Sigmoid colon (tissue), 7 donors: ENCODE data around the gene UBAP1L. TPM values are rescaled to one million over a fixed set of nuclear protein-coding genes. Genes with fewer than 3 reads are reported as not detected.

Experiments used
- DNase-seq: peaks from one replicate; pipeline ENCODE4 v3.0.0-alpha.2; 2019
- H3K27ac ChIP-seq, 4 donors: fragments of 200-600 bp; sonication (generic); one replicate each; pipeline ENCODE4 v1.5.1; 2016 to 2019; ENCODE audit warnings: mild to moderate bottlenecking in 1 of 4
- H3K27me3 ChIP-seq, 3 donors: fragments of 200-600 bp; sonication (generic); one replicate each; pipeline ENCODE4 v1.5.1; 2019; ENCODE audit warnings: mild to moderate bottlenecking in 1 of 3
- H3K36me3 ChIP-seq, 4 donors: fragments of 200-600 bp; sonication (generic); one replicate each; pipeline ENCODE4 v1.5.1; 2016 to 2019
- H3K4me1 ChIP-seq, 4 donors: fragments of 200-600 bp; sonication (generic); one replicate each; pipeline ENCODE4 v1.5.1; 2017 to 2019
- H3K4me3 ChIP-seq, 4 donors: fragments of 200-600 bp; sonication (generic); one replicate each; pipeline ENCODE4 v1.5.1; 2017 to 2019; ENCODE audit warnings: mild to moderate bottlenecking in 2 of 4, moderate library complexity in 1 of 4
- H3K9me3 ChIP-seq, 4 donors: fragments of 200-600 bp in 3 of 4; sonication (generic) in 3 of 4; one replicate each; pipeline versions ENCODE4 v1.5.1 to v1.6.1; 2013 to 2019
- EP300 ChIP-seq, 4 donors: sonication (generic); formaldehyde crosslinking; IDR thresholded peaks; one replicate each; pipeline ENCODE4 v1.6.1; 2017; ENCODE audit warnings: antibody characterized with exemption in 4 of 4
- POLR2A ChIP-seq, 2 donors: fragments of 450-650 bp; IDR thresholded peaks; one replicate each; pipeline ENCODE4 v1.6.1; 2016; ENCODE audit warnings: antibody characterized with exemption in 2 of 2, mild to moderate bottlenecking in 2 of 2, moderate library complexity in 2 of 2
- POLR2AphosphoS5 ChIP-seq, 4 donors: sonication (generic); formaldehyde crosslinking; IDR thresholded peaks; one replicate each; pipeline ENCODE4 v1.6.1; 2017; ENCODE audit warnings: antibody characterized with exemption in 4 of 4
- WGBS, 2 donors: extraction: QIAGEN DNeasy Blood & Tissue Kit; methylation state at CpG; one replicate each; pipeline ENCODE4 v1.1.7; 2013; 5-methylcytosine and 5-hydroxymethylcytosine counted together
- intact Hi-C: fragments of 100-400 bp; cut with DNase I; formaldehyde crosslinking; loops from one replicate; pipeline ENCODE4 v1.15.1; 2023
- polyA plus RNA-seq, 3 donors: library from polyadenylated mRNA; stranded (reverse); fragments of 200-250 nt; gene quantifications; one replicate each; pipeline ENCODE4 v1.2.3, GENCODE V29; 2013
- total RNA-seq, 4 donors: library from RNA; depleted of rRNA; stranded (reverse); fragments of >200 nt; gene quantifications; one replicate each; pipeline ENCODE4 v1.1.0, GENCODE V29; 2016
- TF ChIP-seq, protein P1 (sequence below), 4 experiments: fragments of 450-650 bp in 3 of 4; fragments of 200-600 bp in 1 of 4; IDR thresholded peaks; one replicate each; pipeline ENCODE4 v1.5.1; 2016 to 2019; ENCODE audit warnings: antibody characterized with exemption in 4 of 4, mild to moderate bottlenecking in 3 of 4, moderate library complexity in 2 of 4
- donor health status: healthy with polysubstance abuse.
- donor health status: Bipolar disorder and iron deficiency.
- donor health status: healthy.

The UBAP1L gene
- total and polyA plus RNA-seq, 7 donors, result 0.23 to 5.7 (median 4.0) TPM; not detected in 1

DNA sequence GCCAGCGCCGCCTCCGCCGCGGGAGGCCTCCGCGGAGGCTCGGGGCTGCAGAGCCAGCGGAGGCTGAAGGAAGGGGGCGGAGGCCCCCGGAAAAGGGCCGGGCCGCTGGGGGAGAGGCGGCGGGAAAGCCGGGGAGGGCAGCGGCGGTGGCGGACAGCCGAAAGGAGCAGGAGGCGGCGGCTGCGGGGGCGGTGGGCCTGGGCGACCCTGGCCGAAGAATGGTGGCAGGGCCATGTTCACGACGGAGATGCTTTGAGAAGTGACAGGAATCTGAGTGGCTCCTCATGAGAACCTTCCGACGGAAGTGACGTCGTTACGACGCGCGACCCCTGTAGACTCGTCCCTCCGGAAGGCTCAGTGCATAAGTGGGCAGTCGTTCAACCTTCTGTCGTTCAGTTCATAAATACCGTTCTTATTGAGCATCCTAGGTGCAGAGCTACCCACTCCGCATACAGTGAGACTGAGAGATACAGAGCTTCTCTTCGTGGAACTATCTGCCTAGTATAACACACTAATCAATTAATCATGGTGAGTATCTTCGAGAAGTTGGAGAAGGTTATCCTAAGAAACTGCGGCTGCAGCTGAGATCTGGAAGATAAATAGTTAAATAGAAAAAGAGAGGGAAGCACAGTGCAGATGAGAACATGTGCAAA, 18.7 kb upstream of the UBAP1L start, which contains the start of gene PDCD7:
PDCD7 (minus strand) TSS at position 261 of the 653 bp plus-strand sequence; CDS start at position 234, 27 bp downstream.
- Histone ChIP-seq H3K4me3 (peak within 1 kb of the TSS; percentile 80 to 97 (median 88)), H3K36me3 (peaks cover 4 to 15% (median 5%) of the 10 kb centered on the region in 4 donors), H3K9me3 (no peaks in the 10 kb centered on the region), H3K4me1 (peaks cover 0 to 32% (median 30%) of the 10 kb centered on the region in 4 donors), H3K27me3 (no peaks in the 10 kb centered on the region), H3K27ac (peak within 1 kb of the TSS; percentile 90 to 96 (median 90))
- 1% methylated on average over 45 of the region's 45 CpGs for WGBS, 2 donors
- intact Hi-C loops, result no loop called here
- TF ChIP-seq, protein P1, sequence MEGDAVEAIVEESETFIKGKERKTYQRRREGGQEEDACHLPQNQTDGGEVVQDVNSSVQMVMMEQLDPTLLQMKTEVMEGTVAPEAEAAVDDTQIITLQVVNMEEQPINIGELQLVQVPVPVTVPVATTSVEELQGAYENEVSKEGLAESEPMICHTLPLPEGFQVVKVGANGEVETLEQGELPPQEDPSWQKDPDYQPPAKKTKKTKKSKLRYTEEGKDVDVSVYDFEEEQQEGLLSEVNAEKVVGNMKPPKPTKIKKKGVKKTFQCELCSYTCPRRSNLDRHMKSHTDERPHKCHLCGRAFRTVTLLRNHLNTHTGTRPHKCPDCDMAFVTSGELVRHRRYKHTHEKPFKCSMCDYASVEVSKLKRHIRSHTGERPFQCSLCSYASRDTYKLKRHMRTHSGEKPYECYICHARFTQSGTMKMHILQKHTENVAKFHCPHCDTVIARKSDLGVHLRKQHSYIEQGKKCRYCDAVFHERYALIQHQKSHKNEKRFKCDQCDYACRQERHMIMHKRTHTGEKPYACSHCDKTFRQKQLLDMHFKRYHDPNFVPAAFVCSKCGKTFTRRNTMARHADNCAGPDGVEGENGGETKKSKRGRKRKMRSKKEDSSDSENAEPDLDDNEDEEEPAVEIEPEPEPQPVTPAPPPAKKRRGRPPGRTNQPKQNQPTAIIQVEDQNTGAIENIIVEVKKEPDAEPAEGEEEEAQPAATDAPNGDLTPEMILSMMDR (IDR thresholded peaks at IDR 0.05), result no peak
- TF ChIP-seq POLR2A (IDR thresholded peaks at IDR 0.05) (peak; percentile 48 to 64), EP300 (IDR thresholded peaks at IDR 0.05) (no peak), POLR2AphosphoS5 (IDR thresholded peaks at IDR 0.05) (peak; percentile 82 to 92 (median 89))
- DNase-seq, result peak; percentile 93

DNA sequence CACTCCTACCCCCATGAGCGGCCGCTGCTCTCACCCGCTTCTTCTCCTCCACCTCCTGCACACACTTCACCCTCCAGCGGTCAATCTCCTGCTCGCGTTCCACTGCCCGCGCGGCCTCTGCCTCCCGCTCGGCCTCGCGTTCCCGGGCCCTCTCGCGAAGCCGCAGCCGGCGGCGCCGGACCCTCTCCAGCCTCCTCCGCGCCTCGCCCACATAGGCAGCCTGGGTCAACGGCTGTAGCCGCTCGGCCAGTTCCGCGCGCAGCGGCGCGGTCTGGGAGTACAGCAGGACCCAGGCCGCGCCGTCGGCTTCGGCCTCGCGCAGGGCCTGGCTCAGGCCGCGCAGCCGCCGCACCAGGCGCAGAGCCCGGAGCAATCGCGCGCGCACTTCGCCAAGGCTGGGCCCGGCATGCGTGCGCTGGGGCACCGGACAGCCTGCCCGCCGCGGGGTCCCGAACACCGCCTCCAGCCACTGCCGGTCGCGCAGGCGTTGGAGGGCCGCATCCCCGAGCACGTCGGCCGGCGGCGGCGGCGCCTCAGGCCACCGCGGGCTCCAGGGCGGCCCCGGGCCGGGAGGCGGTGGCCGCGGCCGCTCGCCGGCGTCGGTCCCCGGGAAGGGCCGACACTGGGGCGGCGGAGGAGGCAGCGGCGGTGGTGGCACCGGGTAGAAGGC, 18.0 kb upstream of the UBAP1L start:
- Histone ChIP-seq H3K4me3 (peak overlapping the region; percentile 80 to 97 (median 88)), H3K4me1 (peaks cover 0 to 32% (median 30%) of the 10 kb centered on the region in 4 donors), H3K9me3 (no peaks in the 10 kb centered on the region), H3K36me3 (peaks cover 10 to 21% (median 12%) of the 10 kb centered on the region in 4 donors), H3K27me3 (no peaks in the 10 kb centered on the region), H3K27ac (peak overlapping the region; percentile 90 to 96 (median 90))
- 0% methylated on average over 93 of the region's 93 CpGs for WGBS, 2 donors
- no peak for DNase-seq
- intact Hi-C loops, result no loop called here
- TF ChIP-seq EP300 (IDR thresholded peaks at IDR 0.05) (no peak), POLR2A (IDR thresholded peaks at IDR 0.05) (no peak), POLR2AphosphoS5 (IDR thresholded peaks at IDR 0.05) (peak in 1 of 4 donors; percentile 14)

DNA sequence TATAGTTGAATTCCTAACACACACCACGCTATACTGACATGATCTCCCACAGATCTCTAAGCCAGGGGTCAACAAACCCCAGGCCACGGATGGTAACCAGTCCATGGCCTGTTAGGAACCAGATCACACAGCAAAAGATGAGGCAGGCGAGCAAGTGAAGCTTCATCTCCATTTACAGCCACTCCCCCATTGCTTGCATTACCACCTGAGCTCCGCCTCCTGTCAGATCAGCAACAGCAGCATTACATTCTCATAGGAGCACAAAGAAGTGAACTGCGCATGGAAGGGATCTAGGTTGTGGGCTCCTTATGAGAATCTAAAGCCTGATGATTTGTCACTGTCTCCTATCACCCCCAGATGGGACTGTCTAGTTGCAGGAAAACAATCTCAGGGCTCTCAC, 15.9 kb upstream of the UBAP1L start:
- 81 to 87% methylated on average over 5 of the region's 5 CpGs for WGBS, 2 donors
- Histone ChIP-seq H3K4me3 (no peak overlapping the region), H3K27ac (no peak overlapping the region), H3K36me3 (peaks cover 13 to 41% (median 16%) of the 10 kb centered on the region in 4 donors), H3K4me1 (peaks cover 0 to 32% (median 30%) of the 10 kb centered on the region in 4 donors), H3K27me3 (no peaks in the 10 kb centered on the region), H3K9me3 (no peaks in the 10 kb centered on the region)
- DNase-seq, result no peak
- intact Hi-C loops, result no loop called here
- no peak for TF ChIP-seq POLR2AphosphoS5 (IDR thresholded peaks at IDR 0.05)
- TF ChIP-seq, protein P1 (IDR thresholded peaks at IDR 0.05), result no peak
- TF ChIP-seq EP300 (IDR thresholded peaks at IDR 0.05), result no peak
- no peak for TF ChIP-seq POLR2A (IDR thresholded peaks at IDR 0.05)

DNA sequence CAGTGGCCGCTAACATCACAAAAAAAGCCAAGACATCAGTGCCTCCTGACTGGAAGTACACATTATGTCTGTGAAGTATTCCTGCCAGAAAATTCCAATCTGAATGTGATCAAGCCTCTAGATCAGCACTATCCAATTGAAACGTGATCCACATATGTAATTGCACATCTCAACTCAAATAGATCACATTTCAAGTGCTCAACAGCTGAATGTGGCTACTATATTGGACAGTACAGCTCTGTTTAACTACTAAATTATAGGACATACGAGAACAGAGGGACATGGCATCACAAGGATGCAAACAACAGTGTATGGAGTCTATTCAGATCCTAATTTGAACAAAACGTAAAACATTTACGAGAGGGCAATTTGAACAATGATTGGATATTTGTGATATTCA, 542 bp upstream of the UBAP1L start:
- TF ChIP-seq POLR2A (IDR thresholded peaks at IDR 0.05) (no peak), POLR2AphosphoS5 (IDR thresholded peaks at IDR 0.05) (no peak), EP300 (IDR thresholded peaks at IDR 0.05) (no peak)
- Histone ChIP-seq H3K4me1 (no peaks in the 10 kb centered on the region), H3K27ac (no peak overlapping the region), H3K36me3 (peaks cover 19 to 87% (median 30%) of the 10 kb centered on the region in 4 donors), H3K4me3 (no peak overlapping the region), H3K27me3 (no peaks in the 10 kb centered on the region), H3K9me3 (no peaks in the 10 kb centered on the region)
- 72 to 84% methylated on average over 5 of the region's 5 CpGs for WGBS, 2 donors
- intact Hi-C loops, result no loop called here
- no peak for DNase-seq

DNA sequence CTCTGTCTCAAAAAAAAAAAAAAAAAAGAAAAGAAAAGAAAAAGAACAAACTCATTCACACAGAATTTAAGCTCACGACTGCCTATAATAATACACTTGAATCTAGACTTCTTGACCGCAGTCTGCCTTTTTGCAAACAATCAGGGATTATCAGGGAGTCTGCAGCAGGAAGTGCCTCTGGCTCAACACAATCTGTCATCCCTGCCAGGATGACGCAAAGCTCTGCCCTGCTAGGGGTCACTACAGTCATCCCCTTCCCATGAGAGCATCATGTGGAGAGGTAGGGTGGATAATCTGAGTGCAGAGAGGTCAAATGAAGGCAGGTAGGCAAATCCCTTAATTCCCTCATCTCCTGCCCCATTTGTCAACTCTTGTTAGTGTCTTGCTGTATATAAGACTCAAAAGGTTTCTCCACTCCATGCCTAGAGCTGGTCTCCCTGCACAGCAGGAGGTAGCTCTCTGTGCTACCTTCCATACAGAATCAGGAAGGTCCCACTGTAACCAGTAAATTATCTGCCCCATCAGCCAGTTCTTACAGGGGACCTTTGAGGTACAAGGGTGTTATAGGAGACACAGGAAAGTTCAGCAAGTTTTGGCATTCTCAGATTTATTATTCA, 4.2 kb downstream of the UBAP1L start:
- TF ChIP-seq POLR2A (IDR thresholded peaks at IDR 0.05) (no peak), EP300 (IDR thresholded peaks at IDR 0.05) (no peak), POLR2AphosphoS5 (IDR thresholded peaks at IDR 0.05) (no peak)
- TF ChIP-seq, protein P1 (IDR thresholded peaks at IDR 0.05), result no peak
- Histone ChIP-seq H3K27me3 (no peaks in the 10 kb centered on the region), H3K4me1 (no peaks in the 10 kb centered on the region), H3K27ac (no peak overlapping the region), H3K9me3 (no peaks in the 10 kb centered on the region), H3K4me3 (no peak overlapping the region), H3K36me3 (peaks cover 2 to 49% (median 8%) of the 10 kb centered on the region in 4 donors)
- WGBS, 2 donors, result 76 to 79% methylated on average over 3 of the region's 3 CpGs
- intact Hi-C loops, result no loop called here
- DNase-seq, result no peak
